A549 (cell line): ENCODE results near the gene KCNK7. TPM values are rescaled to one million over a fixed set of nuclear protein-coding genes. Genes with fewer than 3 reads are reported as not detected.

Experiments
- ATAC-seq, 2 experiments: fragments of 200-7000 bp in 1 of 2; fragments of >200 bp in 1 of 2; cut with Nextera tagmentation in 1 of 2; cut with Tn5 transposase in 1 of 2; 3 replicates each; pipeline versions ENCODE4 v1.8.0 to v1.9.1; 2018 to 2020; ENCODE audit warnings: mild to moderate bottlenecking in 1 of 2, moderate library complexity in 1 of 2
- CTCF ChIA-PET: fragments of 300-600 bp; sonication (Branson Sonifier 250); formaldehyde crosslinking; extraction: SDS; loops from one replicate; lab custom pipeline; 2021; ENCODE audit warnings: antibody characterized with exemption, inconsistent platforms; lab: Yijun Ruan, JAX
- POLR2A ChIA-PET: fragments of 350-600 bp; formaldehyde crosslinking; extraction: SDS; loops from one replicate; lab custom pipeline; 2021; ENCODE audit warnings: antibody characterized with exemption, inconsistent platforms; lab: Yijun Ruan, JAX
- DNase-seq, 2 experiments: peaks; one replicate each; pipeline versions ENCODE4 v3.0.0 to v3.0.0-alpha.2; 2011 to 2016; ENCODE audit warnings: low read depth in 1 of 2, low spot score in 1 of 2
- FAIRE-seq: peaks from 2 replicates; lab custom pipeline; 2011; peaks lifted over from hg19 to GRCh38; lab: Jason Lieb, UNC
- H3K27ac ChIP-seq, 2 experiments: fragments of >200 bp; sonication (Bioruptor Twin); formaldehyde crosslinking; 3 replicates each; pipeline ENCODE4 v1.5.1; 2016 to 2017
- H3K4me1 ChIP-seq: fragments of >200 bp; sonication (Bioruptor Twin); formaldehyde crosslinking; 3 replicates; pipeline ENCODE4 v1.6.1; 2016
- H3K4me2 ChIP-seq: fragments of >200 bp; sonication (Bioruptor Twin); formaldehyde crosslinking; 3 replicates; pipeline ENCODE4 v1.6.1; 2016
- H3K4me3 ChIP-seq: fragments of >200 bp; sonication (Bioruptor Twin); formaldehyde crosslinking; 3 replicates; pipeline ENCODE4 v1.5.1; 2016
- H3K9me3 ChIP-seq: fragments of >200 bp; sonication (Bioruptor Twin); formaldehyde crosslinking; 3 replicates; pipeline ENCODE4 v1.6.1; 2016
- CBX8 ChIP-seq: fragments of 200-600 bp; sonication (generic); IDR thresholded peaks from 2 replicates; pipeline ENCODE4 v1.6.1; 2016
- CEBPB ChIP-seq, 2 experiments: fragments of >200 bp in 1 of 2; sonication (Bioruptor Twin) in 1 of 2; formaldehyde crosslinking in 1 of 2; IDR thresholded peaks; 2 replicates each; pipeline ENCODE4 v1.6.1; 2012 to 2016
- CHD4 ChIP-seq: fragments of 200-600 bp; sonication (generic); IDR thresholded peaks from 2 replicates; pipeline ENCODE4 v1.6.1; 2016; ENCODE audit warnings: antibody characterized with exemption, mild to moderate bottlenecking, borderline replicate concordance
- EHMT2 ChIP-seq: fragments of 200-600 bp; sonication (generic); IDR thresholded peaks from 2 replicates; pipeline ENCODE4 v1.6.1; 2016; ENCODE audit warnings: antibody characterized with exemption, low read depth, mild to moderate bottlenecking, moderate library complexity
- ESRRA ChIP-seq: fragments of 150-350 bp; IDR thresholded peaks from 2 replicates; pipeline ENCODE4 v1.6.1; 2014; ENCODE audit warnings: mild to moderate bottlenecking, low read length, borderline replicate concordance
- GATA3 ChIP-seq: IDR thresholded peaks from 2 replicates; pipeline ENCODE4 v1.6.1; 2012; ENCODE audit warnings: borderline replicate concordance
- HEYL ChIP-seq: fragments of 250-450 bp; sonication (Bioruptor Pico); IDR thresholded peaks from 2 replicates; pipeline ENCODE4 v1.8.0; 2021; ENCODE audit warnings: mild to moderate bottlenecking, moderate library complexity
- HOXB5 ChIP-seq: fragments of 250-450 bp; sonication (Bioruptor Pico); IDR thresholded peaks from 2 replicates; pipeline ENCODE4 v1.5.0; 2020; ENCODE audit warnings: mild to moderate bottlenecking, moderate library complexity
- JUN ChIP-seq, 2 experiments: fragments of >200 bp; sonication (Bioruptor Twin); formaldehyde crosslinking; IDR thresholded peaks; 2 replicates in 1 of 2; 3 replicates in 1 of 2; pipeline ENCODE4 v1.6.1; 2016 to 2017
- JUNB ChIP-seq: fragments of >200 bp; sonication (Bioruptor Twin); formaldehyde crosslinking; IDR thresholded peaks from 2 replicates; pipeline ENCODE4 v1.6.1; 2016
- MAZ ChIP-seq: fragments of 150-350 bp; IDR thresholded peaks from 2 replicates; pipeline ENCODE4 v1.6.1; 2014; ENCODE audit warnings: antibody characterized with exemption, low read depth, low read length, borderline replicate concordance
- NPAS2 ChIP-seq: fragments of 250-450 bp; sonication (Bioruptor Pico); IDR thresholded peaks from 2 replicates; pipeline ENCODE4 v1.8.0; 2022; ENCODE audit warnings: mild to moderate bottlenecking, moderate library complexity, borderline replicate concordance
- POLR2A ChIP-seq: IDR thresholded peaks from 2 replicates; pipeline ENCODE4 v1.6.1; 2012; ENCODE audit warnings: mild to moderate bottlenecking, low read length
- POLR2AphosphoS2 ChIP-seq: conservative IDR thresholded peaks from 2 replicates; pipeline ENCODE4 v1.6.1; 2012; ENCODE audit warnings: low read length, improper control_type of control experiment, inconsistent platforms
- RAD21 ChIP-seq, 2 experiments: fragments of >200 bp in 1 of 2; sonication (Bioruptor Twin) in 1 of 2; formaldehyde crosslinking in 1 of 2; IDR thresholded peaks in 1 of 2; conservative IDR thresholded peaks in 1 of 2; 2 replicates in 1 of 2; 3 replicates in 1 of 2; pipeline ENCODE4 v1.6.1; 2012 to 2018; ENCODE audit warnings: inconsistent platforms in 1 of 2
- RARB ChIP-seq: fragments of 250-450 bp; sonication (Bioruptor Pico); IDR thresholded peaks from 2 replicates; pipeline ENCODE4 v1.8.0; 2021; ENCODE audit warnings: mild to moderate bottlenecking, moderate library complexity
- RFX5 ChIP-seq: fragments of 450-650 bp; IDR thresholded peaks from 2 replicates; pipeline ENCODE4 v1.7.1; 2014; ENCODE audit warnings: antibody characterized with exemption, mild to moderate bottlenecking, moderate library complexity
- SMC3 ChIP-seq: fragments of >200 bp; sonication (Bioruptor Twin); formaldehyde crosslinking; IDR thresholded peaks from 3 replicates; pipeline ENCODE4 v1.6.1; 2018; ENCODE audit warnings: inconsistent platforms
- TFCP2L1 ChIP-seq: fragments of 250-450 bp; sonication (Bioruptor Pico); IDR thresholded peaks from 2 replicates; pipeline ENCODE4 v1.5.0; 2021; ENCODE audit warnings: mild to moderate bottlenecking
- ZSCAN20 ChIP-seq: fragments of 250-450 bp; sonication (Bioruptor Pico); IDR thresholded peaks from 2 replicates; pipeline ENCODE4 v1.8.0; 2022; ENCODE audit warnings: mild to moderate bottlenecking, moderate library complexity
- WGBS: methylation state at CpG from one replicate; pipeline ENCODE4 v1.1.6; 2017; ENCODE audit errors: missing lambda C conversion rate; 5-methylcytosine and 5-hydroxymethylcytosine counted together
- polyA plus RNA-seq, 4 experiments: library from polyadenylated mRNA; depleted of rRNA in 3 of 4; stranded (reverse); fragments of >200 nt; fragmentation: RNase III in 1 of 4; extraction: RNeasy Plus Mini Kit Qiagen cat#74134 plus additional on column Dnase treatment in 1 of 4; gene quantifications; 2 replicates in 3 of 4; 3 replicates in 1 of 4; pipeline ENCODE4 v1.2.3, GENCODE V29; 2011 to 2017
- TF ChIP-seq, protein P1 (sequence below): fragments of 450-650 bp; IDR thresholded peaks from 2 replicates; pipeline ENCODE4 v1.6.1; 2014; ENCODE audit warnings: antibody characterized with exemption
- TF ChIP-seq, protein P2 (sequence below): IDR thresholded peaks from 2 replicates; pipeline ENCODE4 v1.6.1; 2012
- TF ChIP-seq, protein P3 (sequence below): fragments of >200 bp; sonication (Bioruptor Twin); formaldehyde crosslinking; IDR thresholded peaks from 3 replicates; pipeline ENCODE4 v1.5.1; 2016
- TF ChIP-seq, protein P4 (sequence below): fragments of >200 bp; sonication (Bioruptor Twin); formaldehyde crosslinking; IDR thresholded peaks from 3 replicates; pipeline ENCODE4 v1.6.1; 2016
- TF ChIP-seq, protein P5 (sequence below): fragments of 200-600 bp; sonication (generic); IDR thresholded peaks from 2 replicates; pipeline ENCODE4 v1.6.1; 2016; ENCODE audit warnings: antibody characterized with exemption, mild to moderate bottlenecking, moderate library complexity

Gene KCNK7
- polyA plus RNA-seq, 2 of the 4 experiments (the other 2 are of a cell fraction), result 0.13 to 0.50 TPM

DNA sequence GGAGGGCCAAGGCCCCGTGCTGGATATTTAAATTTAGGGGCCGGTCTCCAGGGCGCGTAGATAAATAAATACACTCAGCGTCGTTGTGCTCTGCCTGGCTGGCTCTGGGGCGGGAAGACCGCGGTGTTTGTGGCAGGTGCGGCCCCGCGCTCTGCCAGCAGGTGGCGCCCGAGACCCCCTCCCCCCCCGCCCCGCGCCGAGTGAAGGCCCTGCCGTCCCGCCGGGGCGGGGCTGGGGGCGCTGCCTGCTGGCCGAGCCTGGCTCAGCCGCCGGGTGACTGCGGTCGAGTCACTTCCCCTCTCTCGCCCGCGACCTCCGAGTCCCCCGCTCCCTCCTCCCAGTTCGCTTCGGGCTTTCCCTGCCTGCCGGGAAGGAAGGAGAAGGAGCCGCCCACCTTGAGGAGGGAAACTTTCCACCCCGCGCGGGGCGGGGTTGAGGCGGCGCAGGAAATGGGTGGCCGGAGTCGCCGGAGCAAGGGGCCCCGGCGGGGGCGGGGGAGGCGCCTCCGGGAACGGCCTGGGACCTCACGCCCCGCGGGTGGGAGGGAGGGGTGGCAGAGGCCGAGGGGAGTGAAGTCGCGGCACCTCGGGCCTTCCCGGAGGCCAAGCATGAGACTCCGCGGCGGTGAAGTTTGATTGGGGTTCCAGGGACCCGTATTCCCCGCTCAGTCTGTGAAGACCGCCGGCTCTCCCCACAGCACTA is 21.3 kb downstream of the KCNK7 start:
- Histone ChIP-seq H3K9me3 (no peaks in the 10 kb centered on the region), H3K4me3 (peak overlapping the region; percentile 82), H3K27ac (peak overlapping the region; percentile 92 to 98), H3K4me2 (peak overlapping the region; percentile 97), H3K4me1 (peaks cover 57% of the 10 kb centered on the region)
- peak; percentile 89 to 91 for DNase-seq
- peak; percentile 9 to 51 for ATAC-seq
- WGBS, result 0% methylated on average over 27 of the region's 67 CpGs
- FAIRE-seq, result no peak
- CTCF ChIA-PET, result interaction anchor here (1.0 to 16.3 kb wide), 9 partner anchors 8 to 43 kb away, joined by 3 to 393 read pairs (median 32); partner anchors contain the start of genes KCNK7, LTBP3, MAP3K11 and PCNX3
- POLR2A ChIA-PET, result no interaction called here
- TF ChIP-seq CHD4, result no peak
- TF ChIP-seq POLR2AphosphoS2, result no peak
- TF ChIP-seq, protein P1, sequence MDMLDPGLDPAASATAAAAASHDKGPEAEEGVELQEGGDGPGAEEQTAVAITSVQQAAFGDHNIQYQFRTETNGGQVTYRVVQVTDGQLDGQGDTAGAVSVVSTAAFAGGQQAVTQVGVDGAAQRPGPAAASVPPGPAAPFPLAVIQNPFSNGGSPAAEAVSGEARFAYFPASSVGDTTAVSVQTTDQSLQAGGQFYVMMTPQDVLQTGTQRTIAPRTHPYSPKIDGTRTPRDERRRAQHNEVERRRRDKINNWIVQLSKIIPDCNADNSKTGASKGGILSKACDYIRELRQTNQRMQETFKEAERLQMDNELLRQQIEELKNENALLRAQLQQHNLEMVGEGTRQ, result no peak
- no peak for TF ChIP-seq EHMT2
- TF ChIP-seq POLR2A, result peak; percentile 28; the same call in 1 of the 2 replicates
- TF ChIP-seq GATA3, result 0 out of 2 replicates have a peak, but pooled peaks have one; percentile 18
- TF ChIP-seq HOXB5 (CRISPR knock-in tag), result no peak
- TF ChIP-seq, protein P2, sequence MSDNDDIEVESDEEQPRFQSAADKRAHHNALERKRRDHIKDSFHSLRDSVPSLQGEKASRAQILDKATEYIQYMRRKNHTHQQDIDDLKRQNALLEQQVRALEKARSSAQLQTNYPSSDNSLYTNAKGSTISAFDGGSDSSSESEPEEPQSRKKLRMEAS, result peak; percentile 59
- no peak for TF ChIP-seq RARB (CRISPR knock-in tag)
- TF ChIP-seq ZSCAN20, result no peak
- TF ChIP-seq CEBPB (IDR thresholded peaks at IDR 0.05), result no peak
- TF ChIP-seq SMC3, result peak; percentile 77
- no peak for TF ChIP-seq MAZ
- TF ChIP-seq JUNB, result no peak
- no peak for TF ChIP-seq HEYL (CRISPR knock-in tag)
- TF ChIP-seq, protein P3, sequence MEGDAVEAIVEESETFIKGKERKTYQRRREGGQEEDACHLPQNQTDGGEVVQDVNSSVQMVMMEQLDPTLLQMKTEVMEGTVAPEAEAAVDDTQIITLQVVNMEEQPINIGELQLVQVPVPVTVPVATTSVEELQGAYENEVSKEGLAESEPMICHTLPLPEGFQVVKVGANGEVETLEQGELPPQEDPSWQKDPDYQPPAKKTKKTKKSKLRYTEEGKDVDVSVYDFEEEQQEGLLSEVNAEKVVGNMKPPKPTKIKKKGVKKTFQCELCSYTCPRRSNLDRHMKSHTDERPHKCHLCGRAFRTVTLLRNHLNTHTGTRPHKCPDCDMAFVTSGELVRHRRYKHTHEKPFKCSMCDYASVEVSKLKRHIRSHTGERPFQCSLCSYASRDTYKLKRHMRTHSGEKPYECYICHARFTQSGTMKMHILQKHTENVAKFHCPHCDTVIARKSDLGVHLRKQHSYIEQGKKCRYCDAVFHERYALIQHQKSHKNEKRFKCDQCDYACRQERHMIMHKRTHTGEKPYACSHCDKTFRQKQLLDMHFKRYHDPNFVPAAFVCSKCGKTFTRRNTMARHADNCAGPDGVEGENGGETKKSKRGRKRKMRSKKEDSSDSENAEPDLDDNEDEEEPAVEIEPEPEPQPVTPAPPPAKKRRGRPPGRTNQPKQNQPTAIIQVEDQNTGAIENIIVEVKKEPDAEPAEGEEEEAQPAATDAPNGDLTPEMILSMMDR, result peak; percentile 96
- TF ChIP-seq TFCP2L1, result no peak
- TF ChIP-seq, protein P4, sequence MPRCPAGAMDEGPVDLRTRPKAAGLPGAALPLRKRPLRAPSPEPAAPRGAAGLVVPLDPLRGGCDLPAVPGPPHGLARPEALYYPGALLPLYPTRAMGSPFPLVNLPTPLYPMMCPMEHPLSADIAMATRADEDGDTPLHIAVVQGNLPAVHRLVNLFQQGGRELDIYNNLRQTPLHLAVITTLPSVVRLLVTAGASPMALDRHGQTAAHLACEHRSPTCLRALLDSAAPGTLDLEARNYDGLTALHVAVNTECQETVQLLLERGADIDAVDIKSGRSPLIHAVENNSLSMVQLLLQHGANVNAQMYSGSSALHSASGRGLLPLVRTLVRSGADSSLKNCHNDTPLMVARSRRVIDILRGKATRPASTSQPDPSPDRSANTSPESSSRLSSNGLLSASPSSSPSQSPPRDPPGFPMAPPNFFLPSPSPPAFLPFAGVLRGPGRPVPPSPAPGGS, result peak; percentile 59; the same call in 1 of the 3 replicates
- peak in 1 of 2 experiments; percentile 79; a peak in 2 of 5 replicates for TF ChIP-seq JUN (IDR thresholded peaks at IDR 0.05)
- TF ChIP-seq, protein P5, sequence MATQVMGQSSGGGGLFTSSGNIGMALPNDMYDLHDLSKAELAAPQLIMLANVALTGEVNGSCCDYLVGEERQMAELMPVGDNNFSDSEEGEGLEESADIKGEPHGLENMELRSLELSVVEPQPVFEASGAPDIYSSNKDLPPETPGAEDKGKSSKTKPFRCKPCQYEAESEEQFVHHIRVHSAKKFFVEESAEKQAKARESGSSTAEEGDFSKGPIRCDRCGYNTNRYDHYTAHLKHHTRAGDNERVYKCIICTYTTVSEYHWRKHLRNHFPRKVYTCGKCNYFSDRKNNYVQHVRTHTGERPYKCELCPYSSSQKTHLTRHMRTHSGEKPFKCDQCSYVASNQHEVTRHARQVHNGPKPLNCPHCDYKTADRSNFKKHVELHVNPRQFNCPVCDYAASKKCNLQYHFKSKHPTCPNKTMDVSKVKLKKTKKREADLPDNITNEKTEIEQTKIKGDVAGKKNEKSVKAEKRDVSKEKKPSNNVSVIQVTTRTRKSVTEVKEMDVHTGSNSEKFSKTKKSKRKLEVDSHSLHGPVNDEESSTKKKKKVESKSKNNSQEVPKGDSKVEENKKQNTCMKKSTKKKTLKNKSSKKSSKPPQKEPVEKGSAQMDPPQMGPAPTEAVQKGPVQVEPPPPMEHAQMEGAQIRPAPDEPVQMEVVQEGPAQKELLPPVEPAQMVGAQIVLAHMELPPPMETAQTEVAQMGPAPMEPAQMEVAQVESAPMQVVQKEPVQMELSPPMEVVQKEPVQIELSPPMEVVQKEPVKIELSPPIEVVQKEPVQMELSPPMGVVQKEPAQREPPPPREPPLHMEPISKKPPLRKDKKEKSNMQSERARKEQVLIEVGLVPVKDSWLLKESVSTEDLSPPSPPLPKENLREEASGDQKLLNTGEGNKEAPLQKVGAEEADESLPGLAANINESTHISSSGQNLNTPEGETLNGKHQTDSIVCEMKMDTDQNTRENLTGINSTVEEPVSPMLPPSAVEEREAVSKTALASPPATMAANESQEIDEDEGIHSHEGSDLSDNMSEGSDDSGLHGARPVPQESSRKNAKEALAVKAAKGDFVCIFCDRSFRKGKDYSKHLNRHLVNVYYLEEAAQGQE, result peak; percentile 55
- TF ChIP-seq NPAS2 (CRISPR knock-in tag), result no peak
- no peak for TF ChIP-seq RFX5
- TF ChIP-seq ESRRA, result no peak
- TF ChIP-seq RAD21 (conservative IDR thresholded peaks at IDR 0.05 in 1 of 2, IDR thresholded peaks at IDR 0.05 in 1 of 2), result peak; percentile 26 to 64; a peak in 4 of 5 replicates
- TF ChIP-seq CBX8, result no peak
- TF ChIP-seq, all 56 proteins: peak for 9
